ENCODE results near the gene H2AZ2. TPM values are rescaled to one million over a fixed set of nuclear protein-coding genes. Genes with fewer than 3 reads are reported as not detected.
"Not testable (repeated sequence)": the region's sequence is repeated elsewhere in the genome, so short reads cannot be mapped to it uniquely, and the experiment has no call there.

Gene H2AZ2
- total RNA-seq, 2 donors from 2014 or later = 173 to 185 TPM

DNA sequence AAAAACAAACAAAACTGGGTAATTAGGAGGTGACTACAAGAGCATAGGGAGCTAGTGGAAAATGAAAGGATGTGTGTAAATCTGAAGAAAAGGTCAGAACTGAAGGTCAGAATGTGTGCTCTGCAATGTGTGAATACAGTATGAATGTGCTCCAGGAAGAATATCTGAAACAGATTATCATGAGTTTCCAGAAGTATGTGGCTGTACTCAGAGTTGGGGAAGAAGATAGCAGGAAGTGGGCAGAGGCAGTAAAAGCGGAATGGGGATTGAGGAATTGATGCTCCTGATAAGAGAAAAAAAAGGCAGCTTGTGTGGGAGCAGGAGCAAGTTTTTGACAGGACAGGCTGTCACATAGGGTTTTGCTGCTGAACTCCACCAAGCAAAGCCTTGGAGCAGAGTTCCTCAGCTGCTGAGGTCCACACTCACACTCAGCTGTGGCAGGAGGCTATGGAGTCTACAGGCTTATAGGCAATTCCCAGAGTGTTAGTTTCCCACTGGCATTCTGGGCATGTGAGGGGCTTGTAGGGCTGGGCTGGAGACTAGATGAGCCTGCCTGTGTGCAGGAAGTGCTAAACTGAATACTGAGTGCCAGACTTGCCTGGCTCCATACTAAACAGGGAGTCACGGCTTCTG is 22.9 kb downstream of the H2AZ2 start:
- peak overlapping the region; percentile 83 for H3K27ac Mint-ChIP-seq
- H3K4me1 Mint-ChIP-seq = peaks cover 26% of the 10 kb centered on the region
- peak overlapping the region; percentile 33 for H3K4me3 Mint-ChIP-seq
- H3K27me3 Mint-ChIP-seq = no peaks in the 10 kb centered on the region
- H3K36me3 Mint-ChIP-seq (ENCODE audit: low read depth) = peaks cover 4% of the 10 kb centered on the region
- no peaks in the 10 kb centered on the region for H3K9me3 ChIP-seq (ENCODE audit: control insufficient read depth, low read length, poor library complexity, severe bottlenecking)
- ATAC-seq = peak; percentile 16
- DNase-seq = no peak

DNA sequence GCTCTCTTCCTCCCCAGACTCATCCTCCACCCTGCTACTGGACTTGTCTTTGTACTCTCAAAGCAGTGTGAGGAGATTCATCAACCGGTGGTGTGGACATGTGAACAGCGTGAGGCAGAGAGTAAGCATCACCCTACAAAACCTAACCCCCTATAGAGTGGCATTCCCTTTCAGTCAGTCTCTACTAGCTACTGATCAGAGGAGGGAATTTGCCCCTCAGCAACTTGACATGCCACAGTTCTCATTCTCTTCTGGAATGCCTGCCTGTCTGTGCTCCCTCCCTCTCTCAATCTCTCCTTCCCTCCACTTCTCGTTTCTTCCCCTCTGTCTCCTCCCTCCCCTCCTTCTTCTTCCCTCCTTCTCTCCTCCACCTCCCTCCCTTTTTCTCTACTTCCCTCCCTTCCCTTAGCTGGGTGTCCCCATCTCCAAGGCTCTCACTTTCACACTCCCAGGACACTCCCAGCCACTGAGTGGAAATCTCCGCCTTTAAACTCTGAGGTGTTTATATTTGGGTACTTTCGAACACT is 24.6 kb downstream of the H2AZ2 start:
- DNase-seq (no peak), ATAC-seq (peak; percentile 7)
- no peaks in the 10 kb centered on the region for H3K9me3 ChIP-seq (ENCODE audit: control insufficient read depth, low read length, poor library complexity, severe bottlenecking)
- Mint-ChIP-seq H3K4me1 (peaks cover 26% of the 10 kb centered on the region), H3K36me3 (ENCODE audit: low read depth) (peaks cover 4% of the 10 kb centered on the region), H3K27ac (peak overlapping the region; percentile 83), H3K4me3 (peak overlapping the region; percentile 63), H3K27me3 (no peaks in the 10 kb centered on the region)

DNA sequence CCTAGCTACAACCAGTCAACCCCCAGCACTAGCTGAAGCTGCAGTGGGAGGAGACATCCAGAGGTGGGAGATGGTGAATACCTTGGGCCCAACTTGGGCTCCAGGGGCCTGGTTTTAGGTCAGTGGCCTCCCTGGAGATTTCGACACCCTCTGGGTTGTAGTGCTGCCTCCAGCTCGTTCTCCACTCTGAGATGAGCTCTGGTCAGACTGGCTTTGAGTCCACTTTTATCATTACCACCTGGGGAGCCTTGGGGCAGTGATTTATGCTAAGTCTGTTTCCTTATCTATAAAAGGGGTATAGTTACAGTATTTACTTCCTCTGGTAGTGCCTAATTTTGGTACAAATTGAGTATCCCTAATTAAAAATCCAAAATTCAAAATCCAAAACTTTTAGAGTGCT is 28.6 kb downstream of the H2AZ2 start:
- no peaks in the 10 kb centered on the region for H3K27me3 Mint-ChIP-seq
- peak overlapping the region; percentile 34 for H3K27ac Mint-ChIP-seq
- no peak for ATAC-seq
- no peak overlapping the region for H3K4me3 Mint-ChIP-seq
- peaks cover 10% of the 10 kb centered on the region for H3K4me1 Mint-ChIP-seq
- H3K36me3 Mint-ChIP-seq (ENCODE audit: low read depth) = no peaks in the 10 kb centered on the region
- H3K9me3 ChIP-seq (ENCODE audit: control insufficient read depth, low read length, poor library complexity, severe bottlenecking) = no peaks in the 10 kb centered on the region
- DNase-seq = no peak

DNA sequence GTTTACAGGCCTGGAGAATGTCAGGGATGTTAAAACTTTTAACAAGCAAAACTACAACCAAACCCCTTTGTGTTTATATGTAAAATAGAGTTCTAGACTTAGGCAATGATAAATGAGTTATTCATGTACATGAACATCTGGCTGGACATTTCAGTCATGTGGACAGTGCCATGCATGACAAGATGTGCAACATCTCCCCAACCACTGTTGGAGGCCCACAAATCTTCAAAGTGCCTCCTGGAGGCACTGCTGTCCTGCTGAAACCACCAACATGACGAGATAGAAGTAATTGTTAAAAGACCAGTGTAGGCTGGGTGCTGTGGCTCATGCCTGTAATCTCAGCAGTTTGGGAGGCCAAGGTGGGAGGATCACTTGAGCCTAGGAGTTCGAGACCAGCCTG is 33.0 kb downstream of the H2AZ2 start:
- DNase-seq (no peak), ATAC-seq (no peak)
- H3K9me3 ChIP-seq (ENCODE audit: control insufficient read depth, low read length, poor library complexity, severe bottlenecking) = no peaks in the 10 kb centered on the region
- H3K27ac Mint-ChIP-seq = no peak overlapping the region
- no peak overlapping the region for H3K4me3 Mint-ChIP-seq
- H3K36me3 Mint-ChIP-seq (ENCODE audit: low read depth) = no peaks in the 10 kb centered on the region
- no peaks in the 10 kb centered on the region for H3K4me1 Mint-ChIP-seq
- no peaks in the 10 kb centered on the region for H3K27me3 Mint-ChIP-seq

DNA sequence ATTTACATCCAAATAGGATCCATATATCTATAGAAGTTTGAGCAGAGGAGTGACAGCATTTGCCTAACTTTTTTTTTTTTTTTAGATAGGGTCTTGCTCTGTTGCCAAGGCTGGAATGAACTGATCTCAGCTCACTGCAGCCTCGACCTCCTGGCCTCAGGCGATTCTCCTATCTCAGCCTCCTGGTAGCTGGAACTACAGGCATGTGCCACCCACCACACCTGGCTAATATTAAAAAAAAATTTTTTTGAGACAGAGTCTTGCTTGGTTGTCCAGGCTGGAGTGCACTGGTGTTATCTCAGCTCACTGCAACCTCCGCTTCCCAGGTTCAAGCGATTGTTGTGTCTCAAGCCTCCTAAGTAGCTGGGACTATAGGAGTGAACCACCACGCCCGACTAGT is 36.3 kb downstream of the H2AZ2 start:
- peak overlapping the region; percentile 34 for H3K27ac Mint-ChIP-seq
- no peak for ATAC-seq
- H3K9me3 ChIP-seq (ENCODE audit: control insufficient read depth, low read length, poor library complexity, severe bottlenecking) = no peaks in the 10 kb centered on the region
- no peaks in the 10 kb centered on the region for H3K27me3 Mint-ChIP-seq
- DNase-seq = no peak
- H3K36me3 Mint-ChIP-seq (ENCODE audit: low read depth) = no peaks in the 10 kb centered on the region
- H3K4me3 Mint-ChIP-seq = no peak overlapping the region
- no peaks in the 10 kb centered on the region for H3K4me1 Mint-ChIP-seq

DNA sequence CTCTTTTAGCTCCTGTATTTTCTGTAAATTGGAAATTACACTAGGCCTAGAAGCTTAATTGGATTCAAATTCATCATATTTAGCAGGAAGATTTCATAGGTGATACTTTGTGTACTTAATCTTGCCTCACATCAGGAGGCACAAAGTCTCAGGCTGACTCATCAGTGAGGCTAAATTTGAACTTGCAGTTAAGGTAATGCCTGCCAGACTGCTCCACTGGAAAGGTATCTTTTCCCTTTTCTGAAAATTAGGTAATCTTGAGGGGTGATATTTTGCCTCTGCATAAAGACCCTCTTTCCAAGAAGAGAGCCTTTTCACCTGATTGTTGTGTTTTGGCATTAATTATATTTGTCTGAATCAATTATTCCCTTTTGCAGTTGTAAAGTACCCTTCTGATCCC is 36.8 kb downstream of the H2AZ2 start:
- H3K36me3 Mint-ChIP-seq (ENCODE audit: low read depth) = no peaks in the 10 kb centered on the region
- H3K9me3 ChIP-seq (ENCODE audit: control insufficient read depth, low read length, poor library complexity, severe bottlenecking) = no peaks in the 10 kb centered on the region
- H3K4me3 Mint-ChIP-seq = no peak overlapping the region
- H3K27ac Mint-ChIP-seq = no peak overlapping the region
- H3K4me1 Mint-ChIP-seq = no peaks in the 10 kb centered on the region
- ATAC-seq = no peak
- no peaks in the 10 kb centered on the region for H3K27me3 Mint-ChIP-seq
- no peak for DNase-seq

DNA sequence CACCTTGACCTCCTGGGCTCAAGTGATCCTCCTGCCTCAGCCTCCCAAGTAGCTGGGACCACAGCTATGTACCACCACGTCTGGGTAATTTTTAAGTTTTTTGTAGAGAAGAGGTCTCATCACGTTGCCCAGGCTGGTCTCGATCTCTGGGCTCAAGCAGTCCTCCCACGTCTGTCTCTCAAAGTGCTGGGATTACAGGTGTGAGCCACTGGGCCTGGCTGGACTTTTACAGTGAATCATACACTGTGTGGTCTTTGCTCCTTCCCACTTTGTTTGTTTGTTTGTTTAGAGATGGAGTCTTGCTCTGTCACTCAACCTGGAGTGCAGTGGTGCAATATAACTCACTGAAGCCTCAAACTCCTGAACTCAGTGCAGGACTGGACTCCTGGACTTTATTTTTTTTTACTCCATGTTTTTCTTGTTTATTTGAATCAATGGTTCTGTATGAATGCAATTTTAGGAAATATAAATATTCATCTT is 38.9 kb downstream of the H2AZ2 start:
- DNase-seq = no peak
- Mint-ChIP-seq H3K36me3 (ENCODE audit: low read depth) (no peaks in the 10 kb centered on the region), H3K4me3 (no peak overlapping the region), H3K4me1 (no peaks in the 10 kb centered on the region), H3K27ac (peak overlapping the region; percentile 43), H3K27me3 (no peaks in the 10 kb centered on the region)
- H3K9me3 ChIP-seq (ENCODE audit: control insufficient read depth, low read length, poor library complexity, severe bottlenecking) = no peaks in the 10 kb centered on the region
- ATAC-seq = no peak

DNA sequence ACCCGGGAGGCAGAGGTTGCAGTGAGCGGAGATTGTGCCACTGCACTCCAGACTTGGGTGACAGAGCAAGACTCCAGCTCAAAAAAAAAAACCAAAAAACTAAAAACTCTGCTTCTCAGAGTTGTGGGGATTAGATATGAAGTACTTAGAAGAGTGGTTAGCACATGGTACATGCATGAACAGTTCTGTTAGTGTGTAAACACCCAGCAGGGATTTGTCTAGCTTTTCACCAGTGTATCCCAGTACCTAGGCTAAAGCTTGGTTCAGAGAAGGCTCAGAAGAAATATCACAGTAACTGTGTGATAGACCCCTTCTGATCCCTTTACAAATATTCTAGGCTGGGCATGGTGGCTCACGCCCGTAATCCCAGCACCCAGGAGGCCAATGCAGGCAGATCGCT is 41.9 kb downstream of the H2AZ2 start:
- H3K27ac Mint-ChIP-seq = peak overlapping the region; percentile 86
- no peaks in the 10 kb centered on the region for H3K9me3 ChIP-seq (ENCODE audit: control insufficient read depth, low read length, poor library complexity, severe bottlenecking)
- no peak overlapping the region for H3K4me3 Mint-ChIP-seq
- peaks cover 2% of the 10 kb centered on the region for H3K36me3 Mint-ChIP-seq (ENCODE audit: low read depth)
- peak; percentile 21 for ATAC-seq
- H3K4me1 Mint-ChIP-seq = peaks cover 4% of the 10 kb centered on the region
- no peak for DNase-seq
- H3K27me3 Mint-ChIP-seq = no peaks in the 10 kb centered on the region

DNA sequence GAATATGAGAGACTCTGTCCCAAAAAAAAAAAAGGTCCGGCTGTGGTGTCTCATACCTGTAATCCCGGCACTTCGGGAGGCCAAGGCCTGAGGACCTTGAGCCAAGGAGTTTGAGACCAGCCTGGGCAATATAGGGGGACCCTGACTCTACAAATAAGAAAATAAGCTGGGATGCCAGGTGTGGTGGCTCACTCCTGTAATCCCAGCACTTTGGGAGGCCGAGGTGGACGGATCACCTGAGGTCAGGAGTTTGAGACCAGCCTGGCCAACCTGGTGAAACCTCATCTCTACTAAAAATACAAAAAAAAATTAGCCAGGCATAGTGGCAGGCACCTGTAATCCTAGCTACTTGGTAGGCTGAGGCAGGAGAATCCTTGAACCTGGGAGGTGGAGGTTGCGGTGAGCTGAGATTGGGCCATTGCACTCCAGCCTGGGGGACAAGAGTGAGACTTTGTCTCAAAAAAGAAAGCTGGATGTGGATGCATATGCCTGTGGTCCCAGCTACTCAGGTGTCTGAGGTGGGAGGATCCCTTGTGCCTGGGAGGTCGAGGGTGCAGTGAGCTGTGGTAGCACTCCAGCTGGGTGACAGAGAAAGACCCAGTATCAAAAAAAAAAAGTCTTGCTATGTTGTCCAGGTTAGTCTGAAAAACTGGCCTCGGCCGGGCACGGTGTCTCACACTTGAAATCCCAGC is 43.9 kb downstream of the H2AZ2 start:
- ATAC-seq; H3K36me3 Mint-ChIP-seq (ENCODE audit: low read depth); DNase-seq; H3K27ac Mint-ChIP-seq; H3K4me3 Mint-ChIP-seq; H3K27me3 Mint-ChIP-seq; H3K4me1 Mint-ChIP-seq; H3K9me3 ChIP-seq (ENCODE audit: control insufficient read depth, low read length, poor library complexity, severe bottlenecking): not testable (repeated sequence)

DNA sequence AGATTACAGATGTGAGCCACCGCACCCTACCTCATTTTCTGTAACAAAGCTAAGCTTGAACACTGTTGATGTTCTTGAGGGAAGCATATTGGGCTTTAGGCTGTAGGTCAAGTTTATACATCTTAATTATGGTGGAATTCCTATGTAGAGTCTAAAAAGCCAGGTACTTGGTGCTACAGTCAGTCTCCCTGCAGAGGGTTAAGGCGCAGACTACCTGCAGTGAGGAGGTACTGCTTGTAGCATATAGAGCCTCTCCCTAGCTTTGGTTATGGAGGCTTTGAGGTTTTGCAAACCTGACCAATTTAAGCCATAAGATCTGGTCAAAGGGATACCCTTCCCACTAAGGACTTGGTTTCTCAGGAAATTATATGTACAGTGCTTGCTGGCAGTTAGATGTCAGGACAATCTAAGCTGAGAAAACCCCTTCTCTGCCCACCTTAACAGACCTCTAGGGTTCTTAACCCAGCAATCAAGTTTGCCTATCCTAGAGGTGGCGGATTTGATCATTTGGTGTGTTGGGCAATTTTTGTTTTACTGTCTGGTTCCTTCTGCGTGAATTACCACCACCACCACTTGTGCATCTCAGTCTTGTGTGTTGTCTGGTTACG is 45.4 kb downstream of the H2AZ2 start:
- Mint-ChIP-seq H3K27ac (peak overlapping the region; percentile 83), H3K36me3 (ENCODE audit: low read depth) (peaks cover 8% of the 10 kb centered on the region), H3K4me3 (no peak overlapping the region), H3K4me1 (peaks cover 18% of the 10 kb centered on the region), H3K27me3 (no peaks in the 10 kb centered on the region)
- no peaks in the 10 kb centered on the region for H3K9me3 ChIP-seq (ENCODE audit: control insufficient read depth, low read length, poor library complexity, severe bottlenecking)
- no peak for ATAC-seq
- no peak for DNase-seq

DNA sequence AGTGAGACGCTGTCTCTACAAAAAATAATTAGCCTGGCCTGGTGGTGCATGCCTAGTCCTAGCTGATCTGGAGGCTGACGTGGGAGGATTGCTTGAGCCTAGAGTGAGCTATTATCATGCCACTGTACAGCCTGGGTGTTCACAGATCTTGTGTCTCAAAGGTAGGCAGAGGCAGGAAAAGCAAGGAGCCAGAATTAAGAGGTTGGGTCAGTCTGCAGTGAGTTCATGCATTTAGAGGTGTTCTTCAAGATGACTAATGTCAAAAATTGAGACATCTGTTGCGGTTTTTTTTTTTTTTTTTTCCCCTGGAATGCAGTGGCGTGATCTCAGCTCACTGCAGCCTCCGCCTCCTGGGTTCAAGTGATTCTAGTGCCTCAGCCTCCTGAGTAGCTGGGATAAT is 46.0 kb downstream of the H2AZ2 start:
- no peak for ATAC-seq
- Mint-ChIP-seq H3K4me3 (no peak overlapping the region), H3K36me3 (ENCODE audit: low read depth) (peaks cover 8% of the 10 kb centered on the region), H3K27ac (peak overlapping the region; percentile 83), H3K27me3 (no peaks in the 10 kb centered on the region), H3K4me1 (peaks cover 21% of the 10 kb centered on the region)
- no peaks in the 10 kb centered on the region for H3K9me3 ChIP-seq (ENCODE audit: control insufficient read depth, low read length, poor library complexity, severe bottlenecking)
- no peak for DNase-seq

DNA sequence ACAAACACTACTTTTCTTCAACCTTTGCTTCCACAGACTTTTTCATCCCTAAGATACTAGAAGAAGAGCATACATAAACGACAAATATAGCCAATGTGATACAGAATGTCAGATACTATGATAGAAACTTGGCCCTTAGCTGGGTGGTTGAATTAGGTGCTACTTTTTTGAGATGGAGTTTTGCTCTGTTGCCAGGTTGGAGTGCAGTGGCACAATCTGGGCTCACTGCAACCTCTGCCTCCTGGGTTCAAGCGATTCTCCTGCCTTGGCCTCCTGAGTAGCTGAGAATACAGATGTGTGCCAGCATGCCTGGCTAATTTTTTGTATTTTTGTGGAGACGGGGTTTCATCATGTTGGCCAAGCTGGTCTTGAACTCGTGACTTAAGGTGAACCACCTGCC is 47.9 kb downstream of the H2AZ2 start:
- H3K27ac Mint-ChIP-seq = peak overlapping the region; percentile 83
- peaks cover 8% of the 10 kb centered on the region for H3K36me3 Mint-ChIP-seq (ENCODE audit: low read depth)
- H3K4me3 Mint-ChIP-seq = no peak overlapping the region
- no peaks in the 10 kb centered on the region for H3K27me3 Mint-ChIP-seq
- no peaks in the 10 kb centered on the region for H3K9me3 ChIP-seq (ENCODE audit: control insufficient read depth, low read length, poor library complexity, severe bottlenecking)
- DNase-seq = no peak
- ATAC-seq = no peak
- peaks cover 24% of the 10 kb centered on the region for H3K4me1 Mint-ChIP-seq

DNA sequence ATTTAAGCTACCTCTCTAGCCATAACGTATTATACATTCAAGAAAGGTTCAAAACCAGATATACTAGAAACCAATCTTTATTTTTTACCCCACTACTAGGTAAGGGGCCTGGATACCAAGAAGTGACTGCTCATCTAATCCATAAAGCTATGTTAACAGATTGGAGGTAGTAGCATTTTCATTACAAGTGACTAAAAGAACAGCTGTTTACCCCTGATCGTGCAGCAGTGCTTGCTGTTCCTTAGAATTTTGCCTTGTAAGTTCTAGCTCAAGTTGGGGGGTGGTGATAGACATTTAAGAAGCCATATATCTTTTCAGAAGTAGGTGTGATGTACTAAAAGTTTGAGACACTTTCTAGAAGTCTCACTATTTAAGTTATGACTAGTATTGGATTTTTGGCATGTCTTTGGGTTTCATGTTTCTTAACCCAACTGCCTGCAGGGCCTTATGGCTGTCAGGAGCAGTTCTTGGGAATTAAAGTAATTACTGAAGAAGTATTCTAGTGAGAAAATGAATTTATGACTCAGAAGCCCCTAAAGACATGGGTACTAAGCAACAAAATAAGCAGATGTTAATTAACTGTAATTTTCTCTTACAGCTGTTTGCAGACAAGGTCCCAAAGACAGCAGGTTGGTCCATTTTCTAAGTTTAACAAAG is 49.1 kb downstream of the H2AZ2 start:
- Mint-ChIP-seq H3K4me1 (peaks cover 24% of the 10 kb centered on the region), H3K27me3 (no peaks in the 10 kb centered on the region), H3K27ac (peak overlapping the region; percentile 97), H3K36me3 (ENCODE audit: low read depth) (peaks cover 8% of the 10 kb centered on the region), H3K4me3 (peak overlapping the region; percentile 98)
- ATAC-seq (no peak), DNase-seq (no peak)
- H3K9me3 ChIP-seq (ENCODE audit: control insufficient read depth, low read length, poor library complexity, severe bottlenecking) = no peaks in the 10 kb centered on the region

Measured in T-helper 17 cell (primary cell).